GM19395 (cell line): ENCODE results near the gene ERC1.
"Not testable (repeated sequence)": the region's sequence is repeated elsewhere in the genome, so short reads cannot be mapped to it uniquely, and the experiment has no call there.

Source experiments
- ATAC-seq: cut with Tn5 transposase; IDR thresholded peaks from one replicate; pipeline ENCODE4 v1.9.1; 2021; ENCODE audit warnings: mild to moderate bottlenecking, moderate library complexity; ENCODE audit not compliant: unreplicated experiment

ERC1 gene

DNA sequence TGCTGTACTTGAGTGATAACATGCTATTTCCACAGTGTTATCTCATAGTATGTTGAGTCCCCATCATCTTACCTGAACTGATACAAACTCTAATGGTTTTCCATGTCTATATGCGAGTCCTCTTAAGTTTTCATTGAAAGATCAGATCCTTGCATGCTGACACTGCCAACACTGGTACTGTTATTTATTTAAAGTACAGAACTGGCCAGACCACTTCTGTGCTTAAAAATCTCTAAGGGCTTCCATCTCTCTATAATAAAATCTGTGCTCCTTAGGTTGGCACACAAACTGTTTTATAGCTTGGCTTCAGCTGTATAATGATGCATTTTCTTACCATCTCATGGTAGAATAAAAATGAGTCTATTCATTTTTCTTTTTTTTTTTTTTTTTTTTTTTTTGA, 188.1 kb downstream of the ERC1 start:
- ATAC-seq, result no peak

GRCh38 chr12:1182069-1182468, 191.0 kb downstream of the ERC1 start:
- no peak for ATAC-seq

DNA sequence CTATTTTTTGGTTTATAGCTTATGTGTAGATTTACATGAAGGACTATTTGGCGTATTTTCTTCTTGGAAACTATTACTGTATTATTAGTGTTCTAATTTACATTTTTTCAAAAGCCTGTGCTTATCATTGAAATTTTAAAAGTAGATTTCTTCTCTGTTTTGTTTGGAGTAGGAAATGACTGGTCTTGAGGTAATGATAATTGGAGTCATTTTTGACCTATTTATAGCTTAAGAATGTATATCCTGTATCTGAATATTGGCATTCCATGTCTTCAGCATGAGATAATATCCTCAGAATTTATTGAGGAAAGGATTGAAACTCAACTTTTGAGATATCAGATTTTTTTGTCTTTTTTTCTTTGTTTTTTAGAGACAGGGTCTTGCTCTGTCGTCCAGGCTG, 193.4 kb downstream of the ERC1 start:
- no peak for ATAC-seq

- peak; percentile 74 for ATAC-seq
These were observed 194.6 kb downstream of the ERC1 start for GRCh38 chr12:1185460-1186182.

DNA sequence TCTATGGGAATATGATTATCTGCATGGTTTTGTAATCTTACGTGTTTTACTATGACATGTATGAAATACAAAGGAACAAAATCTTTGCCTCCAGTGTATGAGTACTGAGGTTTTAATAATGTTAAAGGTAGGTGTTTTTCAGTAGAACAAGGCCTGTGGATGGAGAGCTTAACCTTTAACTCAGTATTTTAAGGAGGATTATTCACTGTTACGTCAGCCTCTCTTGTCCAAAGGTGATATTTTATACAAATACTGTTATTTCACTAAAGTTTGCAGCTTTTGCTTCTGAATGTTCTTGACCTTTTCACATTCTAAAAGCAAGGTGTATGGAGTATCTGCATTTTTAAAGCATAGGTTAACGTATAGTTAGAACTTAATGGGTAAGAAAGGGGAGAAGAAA, 195.3 kb downstream of the ERC1 start:
- ATAC-seq, result no peak

- ATAC-seq, result no peak
These were observed 197.0 kb downstream of the ERC1 start for GRCh38 chr12:1188016-1188415.

DNA sequence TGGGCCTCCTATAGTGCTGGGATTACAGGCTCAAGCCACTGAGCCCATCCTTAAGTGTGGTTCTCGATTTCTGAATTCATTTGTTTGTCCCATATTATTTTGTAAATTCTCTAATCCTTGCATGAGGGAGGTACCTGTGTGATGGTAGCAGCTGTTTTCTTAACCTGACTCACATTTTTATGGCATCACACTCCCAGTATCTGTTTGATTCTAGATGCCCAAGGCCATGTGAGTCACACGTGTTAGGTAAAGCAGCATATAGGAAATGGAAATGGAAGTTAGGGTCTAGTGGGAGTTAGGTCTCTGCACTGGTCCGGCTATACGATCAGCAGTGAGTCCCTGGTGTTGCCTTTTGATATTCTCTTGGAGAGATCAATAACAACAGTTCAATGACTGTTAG, 198.1 kb downstream of the ERC1 start:
- no peak for ATAC-seq

GRCh38 chr12:1195513-1195912, 204.5 kb downstream of the ERC1 start:
- ATAC-seq, result no peak

- no peak for ATAC-seq
These were observed 206.4 kb downstream of the ERC1 start for GRCh38 chr12:1197264-1198018.

GRCh38 chr12:1198854-1199253, 207.8 kb downstream of the ERC1 start:
- ATAC-seq, result not testable (repeated sequence)

DNA sequence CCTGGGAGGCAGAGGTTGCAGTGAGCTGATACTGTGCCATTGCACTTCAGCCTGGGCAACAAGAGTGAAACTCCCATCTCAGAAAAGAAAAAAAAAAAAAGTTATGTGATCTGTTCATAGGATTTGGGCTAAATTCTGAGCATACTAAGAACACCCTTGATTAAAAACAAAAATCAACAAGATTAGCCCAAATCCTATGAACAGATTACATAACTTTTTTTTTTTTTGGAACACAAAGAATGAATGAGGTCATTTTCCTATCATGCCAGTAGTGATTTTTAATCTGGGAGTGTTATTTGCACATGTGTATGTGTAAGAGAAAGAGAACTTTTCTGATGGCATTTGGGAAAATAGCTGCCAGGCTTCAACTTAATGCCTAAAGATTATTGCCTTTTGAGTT, 208.7 kb downstream of the ERC1 start:
- no peak for ATAC-seq

- ATAC-seq, result no peak
These were observed 210.0 kb downstream of the ERC1 start for GRCh38 chr12:1201030-1201429.

DNA sequence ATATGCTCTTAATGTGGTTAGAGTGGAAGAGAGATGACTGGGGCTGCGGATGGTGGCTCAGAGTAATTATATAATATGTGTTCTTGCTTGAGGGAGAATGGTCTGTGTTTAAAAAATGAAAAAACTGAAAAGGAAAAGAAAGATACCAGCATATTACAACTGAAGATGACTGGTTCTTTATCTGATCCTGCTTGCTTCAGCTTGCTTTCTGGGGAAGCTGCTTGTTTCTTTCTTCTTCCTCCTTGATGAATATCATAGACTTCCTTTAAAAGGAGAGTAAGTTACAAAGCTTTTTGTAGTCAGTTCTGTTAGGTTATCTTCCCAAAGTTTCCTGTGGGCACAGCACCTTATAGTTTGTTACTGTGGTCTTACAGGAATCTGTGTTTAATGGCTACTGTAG, 210.9 kb downstream of the ERC1 start:
- no peak for ATAC-seq

DNA sequence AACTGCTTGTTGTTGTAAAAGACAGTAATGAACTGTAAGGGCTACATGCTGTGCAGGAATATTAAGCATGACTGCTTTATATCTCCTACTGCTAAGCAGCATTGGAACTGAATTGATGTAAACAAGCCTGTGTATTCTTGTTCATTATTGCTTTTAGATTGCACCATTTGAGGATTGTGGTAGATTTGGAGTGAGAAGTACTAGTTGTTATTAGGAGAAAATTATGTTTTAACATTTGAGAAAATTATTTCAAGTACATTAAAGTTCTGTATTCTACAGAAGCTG, 212.7 kb downstream of the ERC1 start:
- ATAC-seq, result no peak

GRCh38 chr12:1204581-1205121, 213.6 kb downstream of the ERC1 start:
- ATAC-seq, result peak; percentile 83

DNA sequence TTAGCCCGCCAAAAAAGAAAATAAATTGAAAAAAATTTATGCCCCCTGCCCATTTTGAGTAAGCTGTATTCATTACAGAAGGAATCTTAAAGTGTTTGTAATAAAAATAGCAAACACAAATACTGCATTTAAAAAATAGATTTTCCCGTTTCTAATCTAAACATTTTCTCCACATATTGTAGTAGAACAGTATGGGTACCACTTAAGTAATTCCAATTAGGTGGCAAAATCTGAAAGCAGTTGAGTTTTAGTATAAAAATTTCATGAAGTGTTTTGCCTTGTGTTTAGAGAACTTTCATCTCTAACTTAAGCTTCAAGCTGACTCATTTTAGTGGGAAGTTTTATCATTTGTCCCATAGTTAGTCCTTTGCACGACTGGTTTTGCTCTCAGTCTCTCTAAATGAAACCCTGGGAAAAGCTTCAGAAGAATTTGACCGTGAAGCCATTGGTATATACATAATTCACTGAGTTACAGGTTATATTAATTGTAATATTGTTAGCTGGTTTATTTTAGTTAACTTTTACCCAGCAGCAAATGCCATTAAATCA, 214.6 kb downstream of the ERC1 start:
- no peak for ATAC-seq

DNA sequence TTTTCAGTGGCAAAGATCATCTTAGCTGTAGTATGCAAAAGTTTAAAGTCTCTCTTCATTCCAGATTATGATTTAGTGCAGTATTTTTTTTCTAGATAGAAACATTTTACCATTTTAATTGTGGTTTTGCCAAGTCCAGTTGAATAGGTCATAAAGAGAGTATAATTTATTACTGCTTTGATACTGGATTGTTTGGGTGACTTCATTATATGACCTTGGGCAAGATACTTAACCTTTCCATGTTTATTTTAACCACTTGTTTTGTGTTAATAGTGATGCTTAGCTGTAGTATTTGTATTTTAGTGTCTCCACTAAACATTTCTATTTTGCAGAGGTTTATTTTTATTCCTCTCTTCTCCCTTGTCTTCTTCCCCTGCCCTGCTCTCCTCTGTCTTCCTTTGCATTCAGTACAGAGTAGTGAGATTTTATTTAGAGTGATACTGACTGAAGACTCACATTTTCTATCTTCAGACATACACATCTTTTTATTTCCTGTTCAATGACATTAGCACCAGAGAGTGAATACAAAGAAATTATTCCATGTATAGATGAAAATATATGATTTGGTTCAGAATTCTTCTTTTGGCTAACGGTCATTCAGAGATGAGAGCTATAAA, 215.2 kb downstream of the ERC1 start:
- no peak for ATAC-seq

DNA sequence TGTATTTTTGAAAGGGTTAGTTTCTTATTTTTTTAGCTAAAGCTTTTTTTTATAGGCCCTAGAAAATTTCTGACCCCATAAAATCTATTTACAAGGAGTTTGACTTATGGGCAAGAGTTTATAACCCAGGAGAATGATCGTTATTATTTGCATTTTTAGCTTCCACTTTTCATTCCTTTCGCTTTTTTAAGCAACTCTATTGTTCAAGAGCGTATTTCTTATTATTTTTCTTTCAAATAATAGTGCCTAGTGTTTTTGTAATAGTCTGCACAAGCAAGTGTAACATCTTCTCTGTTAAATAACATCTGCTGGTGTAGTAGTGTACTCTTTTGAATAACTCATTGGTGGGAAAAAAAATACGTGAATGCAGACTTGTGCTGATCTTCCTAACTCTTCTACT, 216.3 kb downstream of the ERC1 start:
- ATAC-seq, result no peak

DNA sequence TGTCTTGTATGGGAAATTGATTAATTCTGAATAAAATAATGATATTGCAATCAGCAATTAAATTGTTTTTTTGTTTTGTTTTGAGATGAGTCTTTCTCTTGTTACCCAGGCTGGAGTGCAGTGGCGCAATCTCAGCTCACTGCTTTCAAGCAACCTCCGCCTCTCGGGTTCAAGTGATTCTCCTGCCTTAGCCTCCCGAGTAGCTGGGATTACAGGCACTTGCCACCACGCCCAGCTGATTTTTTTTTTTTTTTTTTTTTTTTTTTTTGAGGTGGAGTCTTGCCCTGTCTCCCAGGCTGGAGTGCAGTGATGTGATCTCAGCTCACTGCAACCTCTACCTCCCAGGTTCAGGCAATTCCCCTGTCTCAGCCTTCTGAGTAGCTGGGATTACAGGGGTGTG, 217.7 kb downstream of the ERC1 start:
- ATAC-seq, result not testable (repeated sequence)

GRCh38 chr12:1212526-1212925, 221.5 kb downstream of the ERC1 start:
- no peak for ATAC-seq

DNA sequence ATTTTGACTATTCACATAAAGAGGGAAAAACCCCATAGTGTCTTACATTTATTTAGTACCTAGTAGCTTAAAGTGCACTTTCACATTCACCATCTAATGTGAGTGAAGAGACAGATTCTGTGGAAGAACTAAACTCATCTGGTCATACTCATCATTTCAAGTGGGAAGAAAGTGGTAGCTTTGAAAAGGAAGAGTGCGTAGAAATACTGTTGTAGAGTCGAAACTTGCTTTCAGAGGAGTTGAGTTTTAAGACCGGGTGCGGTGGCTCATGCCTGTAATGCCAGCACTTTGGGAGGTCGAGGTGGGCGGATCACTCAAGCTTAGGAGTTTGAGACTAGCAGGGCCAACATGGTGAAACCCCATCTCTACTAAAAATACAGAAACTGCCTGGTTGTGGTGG, 222.2 kb downstream of the ERC1 start:
- ATAC-seq, result no peak
